HepG2 (cell line): ENCODE data around the gene RTEL1. TPM values are rescaled to one million over a fixed set of nuclear protein-coding genes. Genes with fewer than 3 reads are reported as not detected.
A peak's percentile ranks its signal among the peaks of the same experiment; 100 is the strongest.

Source experiments
- CENPX ChIP-seq: sonication (generic); formaldehyde crosslinking; IDR thresholded peaks from 2 replicates; pipeline ENCODE4 v1.9.0; 2021; ENCODE audit warnings: mild to moderate bottlenecking, missing genetic modification reagents, moderate library complexity
- FOXK2 ChIP-seq: fragments of 450-650 bp; IDR thresholded peaks from 2 replicates; pipeline ENCODE4 v1.6.1; 2016
- MEIS2 ChIP-seq: sonication (generic); formaldehyde crosslinking; IDR thresholded peaks from 2 replicates; pipeline ENCODE4 v1.9.0; 2021; ENCODE audit warnings: mild to moderate bottlenecking, missing genetic modification reagents
- ONECUT2 ChIP-seq: sonication (generic); formaldehyde crosslinking; IDR thresholded peaks from 2 replicates; pipeline ENCODE4 v1.4.0; 2020; ENCODE audit warnings: missing genetic modification reagents
- PAF1 ChIP-seq: IDR thresholded peaks from 2 replicates; pipeline ENCODE4 v1.6.1; 2016; ENCODE audit warnings: missing genetic modification reagents, missing compliant biosample characterization
- SMAD3 ChIP-seq: sonication (generic); formaldehyde crosslinking; IDR thresholded peaks from 2 replicates; pipeline ENCODE4 v1.4.0; 2020; ENCODE audit warnings: missing genetic modification reagents
- ZBTB8A ChIP-seq: sonication (generic); formaldehyde crosslinking; IDR thresholded peaks from 2 replicates; pipeline ENCODE4 v1.4.0; 2020; ENCODE audit warnings: mild to moderate bottlenecking, low read depth, missing genetic modification reagents, borderline replicate concordance
- ZNF337 ChIP-seq: sonication (generic); formaldehyde crosslinking; IDR thresholded peaks from 2 replicates; pipeline ENCODE4 v1.5.1; 2020; ENCODE audit warnings: missing genetic modification reagents, low read depth, mild to moderate bottlenecking, borderline replicate concordance
- polyA plus RNA-seq, 8 experiments: library from polyadenylated mRNA; depleted of rRNA in 3 of 8; stranded (reverse) in 7 of 8; unstranded in 1 of 8; fragments of >200 nt; fragmentation: Illumina TruSeq in 4 of 8; extraction: Trizol in 4 of 8; gene quantifications; 2 replicates each; pipeline versions ENCODE4 v1.2.1 to v1.2.3, GENCODE V29; 2011 to 2016; ENCODE audit warnings: low read depth in 4 of 8, missing spikeins in 1 of 8, mixed read lengths in 1 of 8; ENCODE audit not compliant: insufficient read depth in 1 of 8
- total RNA-seq, 5 experiments: library from RNA; depleted of rRNA; stranded (reverse); fragments of >200 nt; fragmentation: Illumina TruSeq; extraction: Trizol; gene quantifications; 2 replicates each; pipeline ENCODE4 v1.2.3, GENCODE V29; 2016; ENCODE audit warnings: low read depth in 1 of 5
- TF ChIP-seq, protein P1 (sequence below): sonication (generic); formaldehyde crosslinking; IDR thresholded peaks from 2 replicates; pipeline ENCODE4 v1.9.0; 2021; ENCODE audit warnings: mild to moderate bottlenecking, missing genetic modification reagents
- TF ChIP-seq, protein P2 (sequence below): sonication (generic); formaldehyde crosslinking; IDR thresholded peaks from 2 replicates; pipeline ENCODE4 v1.8.0; 2022; ENCODE audit warnings: missing genetic modification reagents, mild to moderate bottlenecking, moderate library complexity, borderline replicate concordance
- TF ChIP-seq, protein P3 (sequence below): sonication (generic); formaldehyde crosslinking; IDR thresholded peaks from 2 replicates; pipeline ENCODE4 v1.5.0; 2020; ENCODE audit warnings: mild to moderate bottlenecking, missing genetic modification reagents
- TF ChIP-seq, protein P4 (sequence below): sonication (generic); IDR thresholded peaks from 2 replicates; pipeline ENCODE4 v1.6.1; 2016; ENCODE audit warnings: low read depth, borderline replicate concordance
- TF ChIP-seq, protein P5 (sequence below): sonication (generic); formaldehyde crosslinking; IDR thresholded peaks from 2 replicates; pipeline ENCODE4 v1.4.0; 2020; ENCODE audit warnings: mild to moderate bottlenecking, missing genetic modification reagents

Gene RTEL1
- total and polyA plus RNA-seq, 2 of the 13 experiments (the other 11 are each of a cell fraction or from before 2014, with no cell fraction given): 21.8 to 36.4 TPM

DNA sequence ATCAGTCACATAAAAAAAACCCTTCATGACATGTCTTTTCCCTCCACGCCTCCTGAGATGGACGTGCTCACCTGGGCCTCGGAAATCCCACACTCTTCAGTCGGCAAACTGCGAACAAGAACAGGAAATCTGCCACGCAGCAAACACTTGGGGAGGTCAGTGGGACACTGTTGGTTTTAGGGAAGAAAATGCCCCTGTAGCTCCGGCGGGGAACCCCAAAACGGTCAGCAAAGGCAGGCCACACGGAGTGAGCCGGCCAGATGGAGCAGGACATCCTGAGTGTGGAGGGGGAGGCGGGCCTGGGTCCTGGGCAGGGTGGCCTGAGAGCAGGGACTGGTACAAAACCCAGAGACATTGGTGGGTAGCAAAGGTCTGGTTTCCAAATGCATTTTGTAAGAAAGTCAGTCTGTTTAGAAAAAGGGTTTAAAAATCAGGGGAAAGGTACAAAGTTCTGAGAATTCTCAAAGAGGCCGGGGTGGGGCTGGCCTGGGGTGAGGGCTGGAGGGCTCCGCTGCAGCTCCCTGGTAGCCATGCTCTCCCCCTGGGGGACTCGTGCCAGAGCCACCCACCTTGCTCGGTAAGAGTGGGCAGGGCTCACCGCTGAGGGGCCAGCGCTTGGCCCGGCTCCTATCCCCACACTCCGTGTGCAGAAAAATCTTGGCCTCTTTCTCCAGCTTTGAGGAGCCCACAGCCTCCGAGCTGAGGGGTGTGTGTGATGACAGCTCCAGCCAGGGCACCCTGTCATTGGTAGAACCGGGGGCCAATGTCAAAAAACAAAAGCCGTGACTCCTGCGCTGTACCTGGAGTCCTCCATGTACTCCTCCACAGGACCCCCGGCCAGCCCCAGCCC lies 86.7 kb downstream of the RTEL1 start (continued):
- TF ChIP-seq, protein P1, sequence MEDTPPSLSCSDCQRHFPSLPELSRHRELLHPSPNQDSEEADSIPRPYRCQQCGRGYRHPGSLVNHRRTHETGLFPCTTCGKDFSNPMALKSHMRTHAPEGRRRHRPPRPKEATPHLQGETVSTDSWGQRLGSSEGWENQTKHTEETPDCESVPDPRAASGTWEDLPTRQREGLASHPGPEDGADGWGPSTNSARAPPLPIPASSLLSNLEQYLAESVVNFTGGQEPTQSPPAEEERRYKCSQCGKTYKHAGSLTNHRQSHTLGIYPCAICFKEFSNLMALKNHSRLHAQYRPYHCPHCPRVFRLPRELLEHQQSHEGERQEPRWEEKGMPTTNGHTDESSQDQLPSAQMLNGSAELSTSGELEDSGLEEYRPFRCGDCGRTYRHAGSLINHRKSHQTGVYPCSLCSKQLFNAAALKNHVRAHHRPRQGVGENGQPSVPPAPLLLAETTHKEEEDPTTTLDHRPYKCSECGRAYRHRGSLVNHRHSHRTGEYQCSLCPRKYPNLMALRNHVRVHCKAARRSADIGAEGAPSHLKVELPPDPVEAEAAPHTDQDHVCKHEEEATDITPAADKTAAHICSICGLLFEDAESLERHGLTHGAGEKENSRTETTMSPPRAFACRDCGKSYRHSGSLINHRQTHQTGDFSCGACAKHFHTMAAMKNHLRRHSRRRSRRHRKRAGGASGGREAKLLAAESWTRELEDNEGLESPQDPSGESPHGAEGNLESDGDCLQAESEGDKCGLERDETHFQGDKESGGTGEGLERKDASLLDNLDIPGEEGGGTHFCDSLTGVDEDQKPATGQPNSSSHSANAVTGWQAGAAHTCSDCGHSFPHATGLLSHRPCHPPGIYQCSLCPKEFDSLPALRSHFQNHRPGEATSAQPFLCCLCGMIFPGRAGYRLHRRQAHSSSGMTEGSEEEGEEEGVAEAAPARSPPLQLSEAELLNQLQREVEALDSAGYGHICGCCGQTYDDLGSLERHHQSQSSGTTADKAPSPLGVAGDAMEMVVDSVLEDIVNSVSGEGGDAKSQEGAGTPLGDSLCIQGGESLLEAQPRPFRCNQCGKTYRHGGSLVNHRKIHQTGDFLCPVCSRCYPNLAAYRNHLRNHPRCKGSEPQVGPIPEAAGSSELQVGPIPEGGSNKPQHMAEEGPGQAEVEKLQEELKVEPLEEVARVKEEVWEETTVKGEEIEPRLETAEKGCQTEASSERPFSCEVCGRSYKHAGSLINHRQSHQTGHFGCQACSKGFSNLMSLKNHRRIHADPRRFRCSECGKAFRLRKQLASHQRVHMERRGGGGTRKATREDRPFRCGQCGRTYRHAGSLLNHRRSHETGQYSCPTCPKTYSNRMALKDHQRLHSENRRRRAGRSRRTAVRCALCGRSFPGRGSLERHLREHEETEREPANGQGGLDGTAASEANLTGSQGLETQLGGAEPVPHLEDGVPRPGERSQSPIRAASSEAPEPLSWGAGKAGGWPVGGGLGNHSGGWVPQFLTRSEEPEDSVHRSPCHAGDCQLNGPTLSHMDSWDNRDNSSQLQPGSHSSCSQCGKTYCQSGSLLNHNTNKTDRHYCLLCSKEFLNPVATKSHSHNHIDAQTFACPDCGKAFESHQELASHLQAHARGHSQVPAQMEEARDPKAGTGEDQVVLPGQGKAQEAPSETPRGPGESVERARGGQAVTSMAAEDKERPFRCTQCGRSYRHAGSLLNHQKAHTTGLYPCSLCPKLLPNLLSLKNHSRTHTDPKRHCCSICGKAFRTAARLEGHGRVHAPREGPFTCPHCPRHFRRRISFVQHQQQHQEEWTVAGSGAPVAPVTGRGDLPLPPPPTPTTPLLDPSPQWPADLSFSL (CRISPR knock-in tag): no peak
- TF ChIP-seq, protein P2, sequence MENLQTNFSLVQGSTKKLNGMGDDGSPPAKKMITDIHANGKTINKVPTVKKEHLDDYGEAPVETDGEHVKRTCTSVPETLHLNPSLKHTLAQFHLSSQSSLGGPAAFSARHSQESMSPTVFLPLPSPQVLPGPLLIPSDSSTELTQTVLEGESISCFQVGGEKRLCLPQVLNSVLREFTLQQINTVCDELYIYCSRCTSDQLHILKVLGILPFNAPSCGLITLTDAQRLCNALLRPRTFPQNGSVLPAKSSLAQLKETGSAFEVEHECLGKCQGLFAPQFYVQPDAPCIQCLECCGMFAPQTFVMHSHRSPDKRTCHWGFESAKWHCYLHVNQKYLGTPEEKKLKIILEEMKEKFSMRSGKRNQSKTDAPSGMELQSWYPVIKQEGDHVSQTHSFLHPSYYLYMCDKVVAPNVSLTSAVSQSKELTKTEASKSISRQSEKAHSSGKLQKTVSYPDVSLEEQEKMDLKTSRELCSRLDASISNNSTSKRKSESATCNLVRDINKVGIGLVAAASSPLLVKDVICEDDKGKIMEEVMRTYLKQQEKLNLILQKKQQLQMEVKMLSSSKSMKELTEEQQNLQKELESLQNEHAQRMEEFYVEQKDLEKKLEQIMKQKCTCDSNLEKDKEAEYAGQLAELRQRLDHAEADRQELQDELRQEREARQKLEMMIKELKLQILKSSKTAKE: no peak
- no peak for TF ChIP-seq ZBTB8A
- TF ChIP-seq SMAD3 (CRISPR knock-in tag): no peak
- TF ChIP-seq, protein P3, sequence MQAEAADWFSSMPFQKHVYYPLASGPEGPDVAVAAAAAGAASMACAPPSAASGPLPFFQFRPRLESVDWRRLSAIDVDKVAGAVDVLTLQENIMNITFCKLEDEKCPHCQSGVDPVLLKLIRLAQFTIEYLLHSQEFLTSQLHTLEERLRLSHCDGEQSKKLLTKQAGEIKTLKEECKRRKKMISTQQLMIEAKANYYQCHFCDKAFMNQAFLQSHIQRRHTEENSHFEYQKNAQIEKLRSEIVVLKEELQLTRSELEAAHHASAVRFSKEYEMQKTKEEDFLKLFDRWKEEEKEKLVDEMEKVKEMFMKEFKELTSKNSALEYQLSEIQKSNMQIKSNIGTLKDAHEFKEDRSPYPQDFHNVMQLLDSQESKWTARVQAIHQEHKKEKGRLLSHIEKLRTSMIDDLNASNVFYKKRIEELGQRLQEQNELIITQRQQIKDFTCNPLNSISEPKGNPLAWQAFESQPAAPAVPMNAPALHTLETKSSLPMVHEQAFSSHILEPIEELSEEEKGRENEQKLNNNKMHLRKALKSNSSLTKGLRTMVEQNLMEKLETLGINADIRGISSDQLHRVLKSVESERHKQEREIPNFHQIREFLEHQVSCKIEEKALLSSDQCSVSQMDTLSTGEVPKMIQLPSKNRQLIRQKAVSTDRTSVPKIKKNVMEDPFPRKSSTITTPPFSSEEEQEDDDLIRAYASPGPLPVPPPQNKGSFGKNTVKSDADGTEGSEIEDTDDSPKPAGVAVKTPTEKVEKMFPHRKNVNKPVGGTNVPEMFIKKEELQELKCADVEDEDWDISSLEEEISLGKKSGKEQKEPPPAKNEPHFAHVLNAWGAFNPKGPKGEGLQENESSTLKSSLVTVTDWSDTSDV (CRISPR knock-in tag): no peak
- TF ChIP-seq, protein P4, sequence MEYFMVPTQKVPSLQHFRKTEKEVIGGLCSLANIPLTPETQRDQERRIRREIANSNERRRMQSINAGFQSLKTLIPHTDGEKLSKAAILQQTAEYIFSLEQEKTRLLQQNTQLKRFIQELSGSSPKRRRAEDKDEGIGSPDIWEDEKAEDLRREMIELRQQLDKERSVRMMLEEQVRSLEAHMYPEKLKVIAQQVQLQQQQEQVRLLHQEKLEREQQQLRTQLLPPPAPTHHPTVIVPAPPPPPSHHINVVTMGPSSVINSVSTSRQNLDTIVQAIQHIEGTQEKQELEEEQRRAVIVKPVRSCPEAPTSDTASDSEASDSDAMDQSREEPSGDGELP: no peak
- TF ChIP-seq ONECUT2 (CRISPR knock-in tag): no peak
- TF ChIP-seq PAF1 (CRISPR knock-in tag): peak; percentile 88; the same call in 1 of the 2 replicates
- TF ChIP-seq, protein P5, sequence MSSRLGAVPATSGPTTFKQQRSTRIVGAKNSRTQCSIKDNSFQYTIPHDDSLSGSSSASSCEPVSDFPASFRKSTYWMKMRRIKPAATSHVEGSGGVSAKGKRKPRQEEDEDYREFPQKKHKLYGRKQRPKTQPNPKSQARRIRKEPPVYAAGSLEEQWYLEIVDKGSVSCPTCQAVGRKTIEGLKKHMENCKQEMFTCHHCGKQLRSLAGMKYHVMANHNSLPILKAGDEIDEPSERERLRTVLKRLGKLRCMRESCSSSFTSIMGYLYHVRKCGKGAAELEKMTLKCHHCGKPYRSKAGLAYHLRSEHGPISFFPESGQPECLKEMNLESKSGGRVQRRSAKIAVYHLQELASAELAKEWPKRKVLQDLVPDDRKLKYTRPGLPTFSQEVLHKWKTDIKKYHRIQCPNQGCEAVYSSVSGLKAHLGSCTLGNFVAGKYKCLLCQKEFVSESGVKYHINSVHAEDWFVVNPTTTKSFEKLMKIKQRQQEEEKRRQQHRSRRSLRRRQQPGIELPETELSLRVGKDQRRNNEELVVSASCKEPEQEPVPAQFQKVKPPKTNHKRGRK (CRISPR knock-in tag): no peak
- TF ChIP-seq FOXK2: no peak
- TF ChIP-seq CENPX: no peak
- TF ChIP-seq MEIS2 (CRISPR knock-in tag): no peak
- no peak for TF ChIP-seq ZNF337 (CRISPR knock-in tag)
